Measurements from ENCODE around the gene FAM240B. TPM values are rescaled to one million over a fixed set of nuclear protein-coding genes. Genes with fewer than 3 reads are reported as not detected.

The FAM240B gene
- total RNA-seq, 6 experiments from 2014 or later, result not detected

- Mint-ChIP-seq H3K27me3 (ENCODE audit: insufficient read depth) (peaks cover 2% of the 10 kb centered on the region), H3K36me3 (ENCODE audit: low read depth) (no peaks in the 10 kb centered on the region), H3K9me3 (no peaks in the 10 kb centered on the region), H3K4me3 (no peak overlapping the region), H3K4me1 (ENCODE audit: low read depth) (no peaks in the 10 kb centered on the region), H3K27ac (no peak overlapping the region)
- no peak for DNase-seq
- no peak for TF ChIP-seq CTCF (IDR thresholded peaks at IDR 0.05)
These were observed 48.2 kb downstream of the FAM240B start for GRCh38 chr9:38671748-38672147.

GRCh38 chr9:38671372-38671731 lies 48.6 kb downstream of the FAM240B start:
- no peaks in the 10 kb centered on the region for H3K36me3 Mint-ChIP-seq (ENCODE audit: low read depth)
- no peaks in the 10 kb centered on the region for H3K9me3 Mint-ChIP-seq
- H3K27ac Mint-ChIP-seq, result no peak overlapping the region
- H3K4me3 Mint-ChIP-seq, result no peak overlapping the region
- DNase-seq, result no peak
- no peaks in the 10 kb centered on the region for H3K4me1 Mint-ChIP-seq (ENCODE audit: low read depth)
- peaks cover 2% of the 10 kb centered on the region for H3K27me3 Mint-ChIP-seq (ENCODE audit: insufficient read depth)
- no peak for TF ChIP-seq CTCF (IDR thresholded peaks at IDR 0.05)

- no peaks in the 10 kb centered on the region for H3K36me3 Mint-ChIP-seq (ENCODE audit: low read depth)
- no peaks in the 10 kb centered on the region for H3K9me3 Mint-ChIP-seq
- H3K4me1 Mint-ChIP-seq (ENCODE audit: low read depth), result no peaks in the 10 kb centered on the region
- no peak overlapping the region for H3K4me3 Mint-ChIP-seq
- TF ChIP-seq CTCF (IDR thresholded peaks at IDR 0.05), result no peak
- no peak overlapping the region for H3K27ac Mint-ChIP-seq
- peaks cover 2% of the 10 kb centered on the region for H3K27me3 Mint-ChIP-seq (ENCODE audit: insufficient read depth)
- DNase-seq, result no peak
These were observed 49.2 kb downstream of the FAM240B start for GRCh38 chr9:38670542-38671371.

- no peak for TF ChIP-seq CTCF (IDR thresholded peaks at IDR 0.05)
- H3K4me1 Mint-ChIP-seq (ENCODE audit: low read depth), result no peaks in the 10 kb centered on the region
These were observed 51.0 kb downstream of the FAM240B start for GRCh38 chr9:38668791-38669466.

GRCh38 chr9:38662763-38663593 lies 57.0 kb downstream of the FAM240B start:
- no peaks in the 10 kb centered on the region for H3K9me3 Mint-ChIP-seq
- peaks cover 6% of the 10 kb centered on the region for H3K27me3 Mint-ChIP-seq (ENCODE audit: insufficient read depth)
- H3K27ac Mint-ChIP-seq, result no peak overlapping the region
- H3K4me3 Mint-ChIP-seq, result no peak overlapping the region
- no peaks in the 10 kb centered on the region for H3K36me3 Mint-ChIP-seq (ENCODE audit: low read depth)
- DNase-seq, result no peak
- H3K4me1 Mint-ChIP-seq (ENCODE audit: low read depth), result no peaks in the 10 kb centered on the region
- TF ChIP-seq CTCF (IDR thresholded peaks at IDR 0.05), result no peak

More at GRCh38 chr9:38668791-38669466, 51.0 kb downstream of the FAM240B start:
- no peak overlapping the region for H3K4me3 Mint-ChIP-seq
- no peak overlapping the region for H3K27ac Mint-ChIP-seq
- peaks cover 2% of the 10 kb centered on the region for H3K27me3 Mint-ChIP-seq (ENCODE audit: insufficient read depth)
- H3K36me3 Mint-ChIP-seq (ENCODE audit: low read depth), result no peaks in the 10 kb centered on the region
- H3K9me3 Mint-ChIP-seq, result no peaks in the 10 kb centered on the region
- no peak for DNase-seq
